Lung (tissue), 12 donors: ENCODE measurements around the gene AQP12A. TPM values are rescaled to one million over a fixed set of nuclear protein-coding genes. Genes with fewer than 3 reads are reported as not detected.

Experiments used
- ATAC-seq: fragments of 200-7000 bp; cut with Tn5 transposase; one replicate; pipeline ENCODE4 v1.9.1; 2020; ENCODE audit warnings: moderate number of reproducible peaks; ENCODE audit not compliant: insufficient read depth, low FRiP score
- DNase-seq, 3 donors: peaks; one replicate each; pipeline ENCODE4 v3.0.0-alpha.2; 2013 to 2017
- H3K27ac ChIP-seq, 2 donors: one replicate each; pipeline ENCODE4 v1.5.1; 2013; ENCODE audit warnings: mild to moderate bottlenecking in 2 of 2, moderate library complexity in 2 of 2, control low read depth in 1 of 2, inconsistent platforms in 1 of 2, low read depth in 1 of 2, low read length in 1 of 2
- H3K27me3 ChIP-seq, 3 donors: one replicate each; pipeline ENCODE4 v1.5.1; 2013; ENCODE audit warnings: low read length in 2 of 3; ENCODE audit not compliant: control insufficient read depth in 3 of 3, insufficient read depth in 3 of 3
- H3K36me3 ChIP-seq, 4 donors: one replicate each; pipeline ENCODE4 v1.5.1; 2013; ENCODE audit warnings: low read length in 4 of 4, mild to moderate bottlenecking in 1 of 4, moderate library complexity in 1 of 4; ENCODE audit not compliant: control insufficient read depth in 4 of 4, insufficient read depth in 4 of 4
- H3K4me1 ChIP-seq, 5 donors: one replicate each; pipeline ENCODE4 v1.5.1; 2013; ENCODE audit warnings: low read length in 5 of 5, mild to moderate bottlenecking in 2 of 5, moderate library complexity in 1 of 5; ENCODE audit not compliant: control insufficient read depth in 5 of 5, insufficient read depth in 5 of 5
- H3K4me3 ChIP-seq: one replicate; pipeline ENCODE4 v1.5.1; 2013; ENCODE audit warnings: mild to moderate bottlenecking, control low read depth, moderate library complexity
- H3K9ac ChIP-seq, 2 donors: one replicate each; pipeline ENCODE4 v1.5.1; 2013; ENCODE audit warnings: low read length in 2 of 2, control low read depth in 1 of 2; ENCODE audit not compliant: insufficient read depth in 1 of 2
- H3K9me3 ChIP-seq, 4 donors: one replicate each; pipeline ENCODE4 v1.5.1; 2013; ENCODE audit warnings: low read length in 3 of 4, mild to moderate bottlenecking in 1 of 4, moderate library complexity in 1 of 4; ENCODE audit not compliant: control insufficient read depth in 4 of 4, insufficient read depth in 3 of 4
- CTCF ChIP-seq: IDR thresholded peaks from 2 replicates; pipeline ENCODE4 v1.5.1; 2012; ENCODE audit warnings: mild to moderate bottlenecking; ENCODE audit errors: control extremely low read depth, extremely low read depth
- WGBS, 2 donors: extraction: QIAGEN DNeasy Blood & Tissue Kit; methylation state at CpG; one replicate each; pipeline ENCODE4 v1.1.7; 2013; 5-methylcytosine and 5-hydroxymethylcytosine counted together
- polyA plus RNA-seq, 2 donors: library from polyadenylated mRNA; stranded (reverse); fragments of 200-250 nt; gene quantifications; one replicate each; pipeline ENCODE4 v1.2.1, GENCODE V29; 2013
- total RNA-seq, 2 donors: library from RNA; depleted of rRNA in 1 of 2; stranded (reverse); fragments of >200 nt in 1 of 2; gene quantifications; one replicate each; pipeline ENCODE4 v1.2.1, GENCODE V29; 2014 to 2021
- donor health status: control.
- donor health status: control.
- donor health status: Bipolar disorder and iron deficiency.
- donor health status: healthy.
- donor health status: DM: yes; HTN: yes; CAD: no.

Gene AQP12A
- total and polyA plus RNA-seq, 4 donors = not detected

DNA sequence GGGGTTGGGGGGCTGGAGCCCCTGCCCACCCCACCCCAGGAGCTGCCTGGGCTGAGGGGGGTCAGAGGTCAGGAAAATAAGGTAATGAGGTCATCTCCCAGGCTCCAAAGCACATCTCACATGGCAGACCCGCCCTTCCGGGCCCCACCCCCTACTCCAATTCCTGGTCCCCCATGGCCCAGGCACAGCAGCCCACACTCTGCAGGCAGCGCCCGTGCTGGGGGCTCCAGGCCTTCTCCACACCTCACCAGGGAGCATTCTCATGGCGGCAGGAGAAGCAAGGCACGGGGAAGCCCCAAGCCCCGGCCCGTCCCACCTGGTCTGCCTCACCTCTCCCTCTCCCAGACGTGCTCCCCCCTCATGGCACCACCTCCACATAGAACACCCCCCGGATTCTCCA lies 43.8 kb downstream of the AQP12A start:
- ATAC-seq = no peak
- no peak for TF ChIP-seq CTCF
- no peak for DNase-seq
- Histone ChIP-seq H3K27ac (no peak overlapping the region), H3K36me3 (no peaks in the 10 kb centered on the region), H3K27me3 (no peaks in the 10 kb centered on the region), H3K4me3 (no peak overlapping the region), H3K9ac (no peak overlapping the region), H3K9me3 (no peaks in the 10 kb centered on the region), H3K4me1 (peaks cover 0 to 10% (median 0%) of the 10 kb centered on the region in 5 donors)
- 79 to 97% methylated on average over 10 of the region's 10 CpGs for WGBS, 2 donors

DNA sequence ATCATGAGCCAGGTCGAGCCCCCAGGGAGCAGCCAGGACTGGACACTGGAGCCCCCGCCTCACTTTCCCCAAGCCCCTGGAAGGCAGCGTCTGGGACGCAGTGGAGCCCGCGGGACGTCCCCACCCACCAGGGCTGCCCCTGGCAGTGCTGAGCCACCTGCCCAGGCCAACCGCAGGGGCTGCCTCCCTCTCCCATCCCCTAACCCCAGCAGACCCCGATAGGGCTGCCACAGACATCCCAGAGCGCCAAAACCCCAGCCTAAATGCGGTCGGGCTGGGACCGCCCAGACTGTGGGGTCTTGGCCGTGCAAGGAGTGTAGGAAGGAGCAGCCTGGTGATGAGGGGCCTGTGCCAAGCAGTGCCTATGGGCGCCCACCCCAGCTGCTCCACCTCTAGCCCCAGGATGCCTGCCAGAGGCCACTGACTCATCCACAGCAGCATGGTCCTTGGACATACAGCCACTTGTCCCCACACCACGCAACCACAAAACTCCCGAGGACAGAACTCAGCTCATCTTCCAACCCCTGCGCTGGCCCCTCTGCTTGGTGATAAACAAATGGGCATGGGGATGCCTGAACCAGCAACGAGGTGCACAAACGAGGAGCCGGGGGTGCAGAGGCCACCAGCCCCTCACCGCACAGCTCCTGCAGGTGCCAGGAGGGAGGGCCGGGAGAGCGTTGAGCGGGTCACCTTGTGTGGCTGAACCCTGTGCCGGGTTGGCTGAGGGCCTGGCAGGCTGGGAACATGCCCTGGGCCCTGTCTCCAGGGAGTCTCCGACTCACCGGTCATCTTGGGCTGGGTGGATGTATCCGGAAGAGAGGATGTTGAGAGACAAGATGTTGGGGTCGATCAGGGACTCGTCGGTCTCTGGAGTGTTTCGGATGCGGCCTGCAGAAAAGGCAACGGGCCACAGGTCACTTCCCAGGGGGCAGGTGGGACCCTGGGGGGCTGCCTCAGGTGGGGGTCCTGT lies 44.9 kb downstream of the AQP12A start:
- no peak for ATAC-seq
- no peak for DNase-seq
- TF ChIP-seq CTCF = no peak
- Histone ChIP-seq H3K36me3 (no peaks in the 10 kb centered on the region), H3K9me3 (no peaks in the 10 kb centered on the region), H3K27me3 (no peaks in the 10 kb centered on the region), H3K9ac (no peak overlapping the region), H3K27ac (no peak overlapping the region), H3K4me1 (peaks cover 0 to 1% (median 0%) of the 10 kb centered on the region in 5 donors), H3K4me3 (no peak overlapping the region)
- 82 to 89% methylated on average over 35 of the region's 35 CpGs for WGBS, 2 donors

DNA sequence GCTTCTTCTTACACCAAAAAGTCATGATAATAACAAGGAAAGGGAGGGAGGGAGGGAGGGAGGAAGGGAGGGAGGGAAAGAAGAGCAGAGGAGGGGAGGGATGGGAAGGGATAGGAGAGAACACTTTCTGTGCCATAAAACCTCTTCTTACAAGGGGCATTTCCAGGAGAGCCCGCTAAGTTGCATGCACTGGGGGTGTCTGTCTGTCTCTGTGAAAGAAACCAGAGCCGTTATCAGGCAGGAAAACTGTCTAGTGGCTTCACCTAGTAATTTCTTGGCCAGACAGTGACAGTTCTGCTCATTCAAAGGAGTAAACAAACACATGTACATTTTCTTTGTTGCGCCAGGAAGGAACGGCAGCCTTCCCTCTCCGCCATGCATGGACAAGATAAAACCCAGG lies 45.8 kb downstream of the AQP12A start:
- Histone ChIP-seq H3K4me1 (no peaks in the 10 kb centered on the region), H3K27ac (no peak overlapping the region), H3K4me3 (no peak overlapping the region), H3K9ac (no peak overlapping the region), H3K9me3 (no peaks in the 10 kb centered on the region), H3K36me3 (no peaks in the 10 kb centered on the region), H3K27me3 (no peaks in the 10 kb centered on the region)
- no peak for ATAC-seq
- no peak for DNase-seq
- WGBS, 2 donors = 60 to 62% methylated on average over 5 of the region's 5 CpGs
- no peak for TF ChIP-seq CTCF
